Ascending aorta (tissue), 2 donors: ENCODE results near the gene CFAP68. TPM values are rescaled to one million over a fixed set of nuclear protein-coding genes. Genes with fewer than 3 reads are reported as not detected.

Source experiments
- DNase-seq, 2 donors: peaks; one replicate each; pipeline ENCODE4 v3.0.0-alpha.2; 2019; ENCODE audit warnings: low spot score in 2 of 2
- H3K27ac ChIP-seq, 2 donors: fragments of 200-600 bp; sonication (generic); one replicate each; pipeline ENCODE4 v1.5.1; 2016 to 2017; ENCODE audit warnings: mild to moderate bottlenecking in 1 of 2
- H3K27me3 ChIP-seq: fragments of 200-600 bp; sonication (generic); one replicate; pipeline ENCODE4 v1.5.1; 2017
- H3K36me3 ChIP-seq, 2 donors: fragments of 200-600 bp; sonication (generic); one replicate each; pipeline ENCODE4 v1.5.1; 2016
- H3K4me1 ChIP-seq, 2 donors: fragments of 200-600 bp; sonication (generic); one replicate each; pipeline ENCODE4 v1.5.1; 2016 to 2017; ENCODE audit warnings: mild to moderate bottlenecking in 1 of 2
- H3K4me3 ChIP-seq, 2 donors: fragments of 200-600 bp; sonication (generic); one replicate each; pipeline ENCODE4 v1.5.1; 2016 to 2017; ENCODE audit warnings: mild to moderate bottlenecking in 1 of 2
- H3K9me3 ChIP-seq, 2 donors: fragments of 200-600 bp; sonication (generic); one replicate each; pipeline ENCODE4 v1.5.1; 2016
- CTCF ChIP-seq, 3 experiments: fragments of 200-600 bp in 2 of 3; fragments of 450-650 bp in 1 of 3; sonication (generic) in 2 of 3; IDR thresholded peaks; one replicate each; pipeline ENCODE4 v1.5.1; 2016 to 2019; ENCODE audit warnings: antibody characterized with exemption in 3 of 3, mild to moderate bottlenecking in 1 of 3, moderate library complexity in 1 of 3
- intact Hi-C: fragments of 100-400 bp; cut with DNase I; formaldehyde crosslinking; loops from one replicate; pipeline ENCODE4 v1.15.1; 2023
- total RNA-seq: library from RNA; depleted of rRNA; stranded (reverse); fragments of >200 nt; gene quantifications from one replicate; pipeline ENCODE4 v1.1.0, GENCODE V29; 2016

CFAP68 gene
- total RNA-seq, 1 donor from 2014 or later, result not detected

GRCh38 chr11:111870522-111870885 is 8.8 kb upstream of the CFAP68 start:
- H3K27ac ChIP-seq, result peak overlapping the region; percentile 85 to 96
- peaks cover 18 to 23% of the 10 kb centered on the region in 2 donors for H3K36me3 ChIP-seq
- peak overlapping the region; percentile 92 to 97 for H3K4me3 ChIP-seq
- no peaks in the 10 kb centered on the region for H3K9me3 ChIP-seq
- DNase-seq, result no peak
- H3K27me3 ChIP-seq, result no peaks in the 10 kb centered on the region
- peaks cover 0 to 8% of the 10 kb centered on the region in 2 donors for H3K4me1 ChIP-seq
- intact Hi-C loops, result loop anchor here (2.0 to 5.0 kb wide), 3 partner anchors 40 to 202 kb away; partner anchors contain the start of genes CRYAB, NKAPD1 and PIH1D2
- TF ChIP-seq CTCF (IDR thresholded peaks at IDR 0.05), result no peak

- peak within 1 kb of the TSS; percentile 85 to 96 for H3K27ac ChIP-seq
- intact Hi-C loops, result loop anchor here (2.0 to 5.0 kb wide), 3 partner anchors 40 to 201 kb away; partner anchors contain the start of genes CRYAB, NKAPD1 and PIH1D2
- DNase-seq, result peak; percentile 22 to 89
Observed at GRCh38 chr11:111870886-111871692, 8.3 kb upstream of the CFAP68 start, which contains the start of gene ALG9. Gene ALG9, minus strand, starts transcription at chr11:111871581. Its CDS starts 99 bp downstream, at chr11:111871482.

GRCh38 chr11:111871693-111872161 is 7.6 kb upstream of the CFAP68 start:
- intact Hi-C loops, result loop anchor here (2.0 to 5.0 kb wide), 3 partner anchors 39 to 201 kb away; partner anchors contain the start of genes CRYAB, NKAPD1 and PIH1D2

More at GRCh38 chr11:111870886-111871692, 8.3 kb upstream of the CFAP68 start, which contains the start of gene ALG9:
- peak within 1 kb of the TSS; percentile 92 to 97 for H3K4me3 ChIP-seq
- H3K27me3 ChIP-seq, result no peaks in the 10 kb centered on the region
- peak in 1 of 3 experiments; percentile 40 for TF ChIP-seq CTCF (IDR thresholded peaks at IDR 0.05)
- H3K9me3 ChIP-seq, result no peaks in the 10 kb centered on the region
- H3K4me1 ChIP-seq, result peaks cover 0 to 8% of the 10 kb centered on the region in 2 donors
- H3K36me3 ChIP-seq, result peaks cover 17 to 21% of the 10 kb centered on the region in 2 donors

GRCh38 chr11:111878385-111878848 is 924 bp upstream of the CFAP68 start:
- no peak for TF ChIP-seq CTCF (IDR thresholded peaks at IDR 0.05)
- Histone ChIP-seq H3K4me3 (peak overlapping the region; percentile 71 to 74), H3K9me3 (no peaks in the 10 kb centered on the region), H3K4me1 (peaks cover 0 to 11% of the 10 kb centered on the region in 2 donors), H3K27me3 (no peaks in the 10 kb centered on the region), H3K36me3 (peaks cover 0 to 3% of the 10 kb centered on the region in 2 donors), H3K27ac (peak overlapping the region; percentile 90 to 97)
- no peak for DNase-seq
- intact Hi-C loops, result loop anchor here (2.0 to 5.0 kb wide), 2 partner anchors 119 to 208 kb away; partner anchors contain the start of genes SDHD and TIMM8B

More at GRCh38 chr11:111871693-111872161, 7.6 kb upstream of the CFAP68 start:
- DNase-seq, result no peak
- Histone ChIP-seq H3K27me3 (no peaks in the 10 kb centered on the region), H3K27ac (peak overlapping the region; percentile 85 to 96), H3K9me3 (no peaks in the 10 kb centered on the region), H3K36me3 (peaks cover 11 to 19% of the 10 kb centered on the region in 2 donors), H3K4me1 (peaks cover 0 to 8% of the 10 kb centered on the region in 2 donors), H3K4me3 (peak overlapping the region; percentile 92 to 97)
- TF ChIP-seq CTCF (IDR thresholded peaks at IDR 0.05), result no peak

GRCh38 chr11:111879637-111879960 is 258 bp downstream of the CFAP68 start:
- no peaks in the 10 kb centered on the region for H3K9me3 ChIP-seq
- no peak for TF ChIP-seq CTCF (IDR thresholded peaks at IDR 0.05)
- no peak for DNase-seq
- H3K27me3 ChIP-seq, result no peaks in the 10 kb centered on the region
- peaks cover 0 to 11% of the 10 kb centered on the region in 2 donors for H3K4me1 ChIP-seq
- H3K36me3 ChIP-seq, result peaks cover 0 to 3% of the 10 kb centered on the region in 2 donors
- H3K27ac ChIP-seq, result peak overlapping the region; percentile 90 to 97
- peak overlapping the region; percentile 71 to 74 for H3K4me3 ChIP-seq
- intact Hi-C loops, result loop anchor here (1.0 to 5.0 kb wide), 5 partner anchors 32 to 207 kb away; partner anchors contain the start of genes CRYAB, SDHD and TIMM8B
